HS-27A (cell line): ENCODE results near the gene CASQ1.

Source experiments
- DNase-seq: peaks from one replicate; pipeline ENCODE4 v3.0.0-alpha.2; 2012; ENCODE audit warnings: low read depth, missing footprints

The CASQ1 gene

GRCh38 chr1:160189649-160190625, at the start of gene CASQ1:
CASQ1 (plus strand) TSS chr1:160190575; CDS start chr1:160190752, 177 bp downstream.
- no peak for DNase-seq

GRCh38 chr1:160143695-160144094, 46.7 kb upstream of the CASQ1 start:
- no peak for DNase-seq

- no peak for DNase-seq
Measured at GRCh38 chr1:160144921-160145320, 45.5 kb upstream of the CASQ1 start.

- DNase-seq: no peak
Measured at GRCh38 chr1:160146107-160146506, 44.3 kb upstream of the CASQ1 start.

GRCh38 chr1:160148121-160148520, 42.3 kb upstream of the CASQ1 start:
- DNase-seq: no peak

- DNase-seq: no peak
Measured at GRCh38 chr1:160149233-160149632, 41.1 kb upstream of the CASQ1 start.

- DNase-seq: no peak
Measured at GRCh38 chr1:160149716-160150115, 40.7 kb upstream of the CASQ1 start.

- DNase-seq: no peak
Measured at GRCh38 chr1:160151303-160151702, 39.1 kb upstream of the CASQ1 start, which contains the start of gene ATP1A4. ATP1A4 (plus strand) TSS chr1:160151603; CDS start chr1:160152041, 438 bp downstream.

- DNase-seq: no peak
Measured at GRCh38 chr1:160154790-160155189, 35.6 kb upstream of the CASQ1 start.

- no peak for DNase-seq
Measured at GRCh38 chr1:160156361-160156760, 34.0 kb upstream of the CASQ1 start.

- no peak for DNase-seq
Measured at GRCh38 chr1:160157174-160157573, 33.2 kb upstream of the CASQ1 start.

- DNase-seq: no peak
Measured at GRCh38 chr1:160158031-160158430, 32.3 kb upstream of the CASQ1 start.

- DNase-seq: no peak
Measured at GRCh38 chr1:160158534-160158933, 31.8 kb upstream of the CASQ1 start.

GRCh38 chr1:160159846-160160245, 30.5 kb upstream of the CASQ1 start:
- DNase-seq: no peak

- no peak for DNase-seq
Measured at GRCh38 chr1:160161965-160162705, 28.2 kb upstream of the CASQ1 start.

GRCh38 chr1:160162931-160163330, 27.4 kb upstream of the CASQ1 start:
- no peak for DNase-seq

- no peak for DNase-seq
Measured at GRCh38 chr1:160163615-160164014, 26.8 kb upstream of the CASQ1 start.

GRCh38 chr1:160164121-160164520, 26.3 kb upstream of the CASQ1 start:
- no peak for DNase-seq

- no peak for DNase-seq
Measured at GRCh38 chr1:160166166-160166868, 24.1 kb upstream of the CASQ1 start.

- DNase-seq: no peak
Measured at GRCh38 chr1:160167056-160167455, 23.3 kb upstream of the CASQ1 start.

- no peak for DNase-seq
Measured at GRCh38 chr1:160167580-160167979, 22.8 kb upstream of the CASQ1 start.

GRCh38 chr1:160168016-160168415, 22.4 kb upstream of the CASQ1 start:
- DNase-seq: no peak
